ENCODE data around the gene GNAI3.

GNAI3 gene

DNA sequence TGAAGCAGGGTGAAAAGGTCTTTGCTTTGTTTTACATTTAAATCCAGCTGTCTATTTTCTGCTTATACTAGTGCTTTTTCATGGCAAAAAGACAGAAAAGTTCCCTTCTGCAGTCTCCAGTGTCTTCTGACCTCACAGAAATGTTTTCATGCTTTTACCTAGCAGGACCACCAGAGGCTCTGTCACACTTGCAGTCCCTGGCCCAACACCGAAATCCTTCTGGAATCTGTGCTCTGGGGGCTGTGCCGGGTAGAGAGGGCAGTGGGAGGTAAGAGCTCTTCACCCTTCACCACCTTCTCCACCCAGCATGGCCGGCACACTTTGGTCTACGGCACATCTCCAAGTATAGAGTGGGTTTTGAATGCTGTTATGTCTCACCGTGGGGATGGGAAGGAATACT, 50.2 kb downstream of the GNAI3 start:
- no peak for DNase-seq (ENCODE audit: low spot score)

- no peak for DNase-seq (ENCODE audit: low spot score)
Observed at GRCh38 chr1:109603229-109603628, 54.8 kb downstream of the GNAI3 start.

- no peak for DNase-seq (ENCODE audit: low spot score)
Observed at GRCh38 chr1:109605381-109605780, 57.0 kb downstream of the GNAI3 start.

GRCh38 chr1:109609881-109610280, 61.5 kb downstream of the GNAI3 start:
- no peak for DNase-seq (ENCODE audit: low spot score)

DNA sequence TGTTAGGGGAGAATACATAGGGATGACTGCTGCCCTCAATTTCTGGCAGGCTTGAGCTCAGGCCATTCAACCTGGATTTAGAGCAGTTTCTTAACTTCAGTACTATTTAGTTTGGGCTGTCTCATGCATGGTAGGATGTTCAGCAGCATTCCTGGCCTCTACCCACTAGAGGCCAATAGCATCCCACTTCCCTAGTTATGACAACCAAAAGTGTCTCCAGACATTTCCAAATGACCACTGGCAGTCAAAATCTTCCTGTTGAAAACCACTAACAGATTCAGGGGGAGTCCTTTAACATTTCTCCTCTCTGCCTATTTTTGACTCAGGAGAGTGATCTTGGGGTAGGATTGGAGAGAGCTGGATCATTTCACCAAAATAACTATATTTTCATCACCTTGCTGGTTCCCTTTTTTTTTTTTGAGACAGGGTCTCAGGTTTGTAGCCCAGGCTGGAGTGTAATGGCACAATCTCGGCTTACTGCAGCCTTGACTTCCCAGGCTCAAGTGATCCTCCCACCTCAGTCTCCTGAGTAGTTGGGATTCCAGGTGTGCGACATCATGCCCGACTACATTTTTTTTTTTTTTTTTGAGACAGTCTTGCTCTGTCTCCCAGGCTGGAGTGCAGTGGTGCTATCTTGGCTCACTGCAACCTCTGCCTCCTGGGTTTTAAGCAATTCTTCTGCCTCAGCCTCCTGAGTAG, 62.3 kb downstream of the GNAI3 start:
- DNase-seq (ENCODE audit: low spot score), result no peak

DNA sequence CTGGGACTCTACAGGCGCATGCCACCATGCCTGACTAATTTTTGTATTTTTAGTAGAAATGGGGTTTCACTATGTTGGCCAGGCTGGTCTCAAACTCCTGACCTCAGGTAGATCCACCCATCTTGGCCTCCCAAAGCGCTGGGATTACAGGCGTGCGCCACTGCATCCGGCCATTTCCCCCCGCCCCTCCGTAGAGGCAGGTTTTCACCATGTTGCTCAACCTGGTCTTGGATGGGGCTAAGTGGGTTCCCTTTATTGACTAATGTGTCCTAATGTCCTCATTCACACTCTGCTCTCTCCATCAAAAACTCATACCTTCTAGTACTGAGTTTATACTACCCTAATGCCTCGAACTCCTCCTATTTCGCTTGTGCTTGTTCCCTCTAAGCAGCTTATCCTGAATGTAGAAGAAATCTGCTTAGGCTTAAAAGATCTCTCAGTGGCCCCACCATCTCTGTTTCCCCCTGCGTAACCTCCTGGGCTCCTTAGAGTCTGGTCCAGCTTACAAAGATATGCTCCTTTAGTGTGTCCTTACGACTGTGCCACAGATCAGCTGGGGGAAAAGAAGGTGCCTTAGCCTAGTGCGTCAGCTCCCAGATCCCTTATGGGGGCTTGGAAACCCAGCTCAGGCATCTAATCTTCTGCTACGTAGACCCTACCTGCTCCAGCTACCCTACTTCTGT, 63.0 kb downstream of the GNAI3 start:
- no peak for DNase-seq (ENCODE audit: low spot score)

DNA sequence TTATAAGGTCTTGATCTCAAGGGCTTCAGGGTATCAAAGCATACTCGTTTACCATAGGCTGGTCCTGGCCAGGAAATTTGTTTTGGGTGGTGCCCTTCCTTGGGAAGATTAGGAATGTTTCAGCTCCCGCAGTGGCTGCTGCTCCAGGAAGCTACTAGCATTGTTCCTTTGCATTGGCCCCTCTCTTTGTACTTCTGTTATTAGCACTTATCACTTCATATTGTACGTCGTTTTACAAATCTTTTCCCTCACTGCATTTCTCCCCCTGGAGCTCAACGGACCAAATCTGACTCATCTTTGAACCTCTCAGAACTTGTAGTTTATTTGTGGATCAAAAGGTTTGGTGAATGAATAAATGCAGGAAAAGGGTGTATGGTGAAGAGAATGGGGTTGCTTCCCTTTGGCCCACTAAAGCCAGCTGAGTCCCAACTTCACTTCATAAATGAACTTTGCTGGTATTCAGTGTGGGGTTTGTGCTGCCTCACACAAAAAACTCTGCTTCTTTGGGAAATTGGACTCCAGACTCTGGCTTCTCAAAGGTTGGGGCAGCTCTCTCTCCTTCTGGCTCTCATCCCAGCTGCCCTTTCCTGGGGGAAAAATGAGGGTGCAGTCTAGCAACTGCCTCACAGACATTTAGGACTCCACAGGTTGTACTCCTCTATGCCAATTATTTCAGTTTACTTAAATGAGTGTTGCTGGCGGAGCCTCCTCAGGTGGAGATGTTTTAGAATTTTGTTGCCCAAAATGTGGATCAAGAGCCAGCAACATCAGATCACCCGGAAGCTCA, 65.1 kb downstream of the GNAI3 start:
- DNase-seq (ENCODE audit: low spot score), result no peak

DNA sequence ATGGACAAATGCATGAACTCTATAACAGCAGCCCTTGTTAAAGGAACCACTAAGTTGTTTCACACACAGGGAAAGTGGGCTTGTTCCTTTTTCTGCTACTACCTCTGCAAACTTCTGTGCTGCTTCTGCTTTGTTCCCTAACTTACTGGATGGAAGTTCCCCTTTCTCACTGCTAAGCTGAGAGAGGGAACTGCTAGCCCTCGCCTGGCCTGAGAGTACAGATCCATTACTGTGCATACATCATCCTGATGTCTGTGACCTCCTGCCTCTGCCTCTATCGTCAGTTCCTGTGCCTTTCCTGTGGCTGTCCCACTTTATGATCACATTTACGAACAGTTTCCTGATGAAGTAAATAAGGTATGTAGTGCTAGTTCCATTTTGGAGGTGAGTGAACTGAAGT, 67.5 kb downstream of the GNAI3 start:
- DNase-seq (ENCODE audit: low spot score), result no peak

DNA sequence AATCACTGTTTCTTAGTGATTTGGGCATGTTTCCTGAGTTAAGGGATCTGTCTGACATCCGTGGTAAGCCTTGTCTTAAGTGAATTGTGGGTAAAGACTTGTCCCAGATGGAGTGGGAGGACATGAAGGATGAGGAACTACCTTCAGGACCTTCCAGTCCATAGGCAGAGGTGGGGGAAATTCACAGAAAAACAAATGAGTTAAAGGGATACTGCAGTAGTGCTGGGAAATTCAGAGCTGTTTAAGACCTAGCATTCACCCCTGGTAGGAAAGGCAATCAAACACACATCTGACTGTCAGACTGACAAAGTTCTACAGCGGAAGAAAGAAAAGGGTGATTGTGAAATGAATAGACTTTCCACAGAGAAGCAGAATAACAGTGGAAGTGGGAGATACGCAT, 68.0 kb downstream of the GNAI3 start:
- DNase-seq (ENCODE audit: low spot score), result no peak

DNA sequence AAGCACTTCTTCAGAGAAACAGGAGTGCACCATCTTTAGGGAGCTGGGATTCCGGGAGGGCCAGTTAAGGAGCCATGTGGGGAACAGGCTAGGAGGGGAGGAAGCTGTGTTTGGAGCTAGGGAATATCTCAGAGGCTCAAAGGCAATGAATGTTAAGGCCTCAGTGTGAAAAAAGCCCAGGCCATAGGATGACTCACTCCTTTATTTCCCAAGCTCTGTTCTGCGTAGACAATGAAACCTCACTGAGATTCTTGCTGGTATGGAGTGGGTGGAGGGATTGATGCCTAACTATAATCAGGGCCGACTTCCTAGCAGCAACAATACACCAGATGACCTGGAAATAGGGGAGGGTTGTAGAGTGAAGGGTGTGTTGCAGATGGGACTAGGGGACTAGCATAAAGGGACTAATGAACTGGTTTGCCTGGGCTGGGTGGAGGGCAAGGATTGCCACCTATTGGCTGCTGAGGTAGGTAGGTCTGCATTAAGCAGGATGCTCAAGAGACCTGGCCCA, 68.9 kb downstream of the GNAI3 start:
- DNase-seq (ENCODE audit: low spot score), result no peak

- no peak for DNase-seq (ENCODE audit: low spot score)
Observed at GRCh38 chr1:109618661-109619575, 70.5 kb downstream of the GNAI3 start.

GRCh38 chr1:109619576-109620400, 71.4 kb downstream of the GNAI3 start, which contains the start of the genes AMPD2 and GNAT2:
AMPD2 (plus strand) TSS chr1:109619837; CDS start chr1:109621176, 1,339 bp downstream.
GNAT2 (minus strand) TSS chr1:109619616; CDS start chr1:109612870, 6,746 bp downstream.
- DNase-seq (ENCODE audit: low spot score), result no peak

GRCh38 chr1:109620401-109620791, 72.0 kb downstream of the GNAI3 start:
- DNase-seq (ENCODE audit: low spot score), result no peak

DNA sequence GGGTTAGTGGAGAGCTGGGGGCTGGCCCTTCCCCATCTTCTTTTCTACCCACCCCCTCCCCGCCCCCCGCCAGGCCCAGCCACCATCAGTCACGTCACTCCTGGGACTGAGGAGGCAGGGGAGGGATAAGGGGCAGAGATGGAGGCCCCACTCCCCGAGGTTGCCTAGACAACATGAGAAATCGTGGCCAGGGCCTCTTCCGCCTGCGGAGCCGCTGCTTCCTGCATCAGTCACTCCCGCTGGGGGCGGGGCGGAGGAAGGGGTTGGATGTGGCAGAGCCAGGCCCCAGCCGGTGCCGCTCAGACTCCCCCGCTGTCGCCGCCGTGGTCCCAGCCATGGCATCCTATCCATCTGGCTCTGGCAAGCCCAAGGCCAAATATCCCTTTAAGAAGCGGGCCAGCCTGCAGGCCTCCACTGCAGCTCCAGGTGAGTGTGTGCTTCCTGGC, 72.4 kb downstream of the GNAI3 start:
- DNase-seq (ENCODE audit: low spot score), result peak; percentile 87

GRCh38 chr1:109621379-109622136, 73.1 kb downstream of the GNAI3 start:
- DNase-seq (ENCODE audit: low spot score), result no peak

DNA sequence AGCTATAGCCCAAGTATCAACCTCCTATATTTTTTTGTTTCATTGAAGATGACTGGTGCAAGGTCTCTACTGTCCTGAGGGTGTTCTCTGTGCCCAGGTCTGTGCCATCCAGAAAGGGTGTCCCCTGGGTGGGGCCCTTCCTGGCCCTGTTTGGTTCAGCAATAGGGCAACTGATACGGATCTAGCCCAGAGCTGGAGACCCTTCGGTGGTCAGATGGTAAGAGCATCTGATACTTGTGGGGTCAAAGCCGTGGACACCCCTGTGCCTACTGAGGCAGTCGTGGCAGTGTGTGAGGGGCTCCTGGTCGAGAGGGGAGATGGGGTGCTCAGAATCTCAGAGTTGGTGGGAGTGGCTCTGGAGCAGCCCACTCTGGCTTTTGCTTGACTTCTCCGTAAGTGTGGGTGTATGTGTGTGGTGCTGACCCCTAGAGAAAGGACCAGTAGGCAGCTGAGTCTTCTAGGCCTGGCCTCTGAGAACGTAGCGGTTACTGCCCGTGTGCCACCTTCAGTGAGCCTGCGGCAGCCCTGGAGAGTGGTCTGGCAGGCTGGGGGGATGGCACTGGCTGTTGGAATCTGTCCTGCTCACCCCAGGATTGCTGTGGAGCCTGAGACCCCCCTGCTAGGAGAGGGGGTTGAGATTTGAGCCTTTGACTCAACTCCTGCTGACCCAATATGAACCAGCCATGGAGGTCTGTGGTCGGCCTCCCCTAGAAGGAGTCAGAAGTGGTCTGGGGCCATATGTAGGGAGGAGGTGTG, 73.9 kb downstream of the GNAI3 start:
- DNase-seq (ENCODE audit: low spot score), result no peak

GRCh38 chr1:109622895-109623294, 74.5 kb downstream of the GNAI3 start:
- no peak for DNase-seq (ENCODE audit: low spot score)

DNA sequence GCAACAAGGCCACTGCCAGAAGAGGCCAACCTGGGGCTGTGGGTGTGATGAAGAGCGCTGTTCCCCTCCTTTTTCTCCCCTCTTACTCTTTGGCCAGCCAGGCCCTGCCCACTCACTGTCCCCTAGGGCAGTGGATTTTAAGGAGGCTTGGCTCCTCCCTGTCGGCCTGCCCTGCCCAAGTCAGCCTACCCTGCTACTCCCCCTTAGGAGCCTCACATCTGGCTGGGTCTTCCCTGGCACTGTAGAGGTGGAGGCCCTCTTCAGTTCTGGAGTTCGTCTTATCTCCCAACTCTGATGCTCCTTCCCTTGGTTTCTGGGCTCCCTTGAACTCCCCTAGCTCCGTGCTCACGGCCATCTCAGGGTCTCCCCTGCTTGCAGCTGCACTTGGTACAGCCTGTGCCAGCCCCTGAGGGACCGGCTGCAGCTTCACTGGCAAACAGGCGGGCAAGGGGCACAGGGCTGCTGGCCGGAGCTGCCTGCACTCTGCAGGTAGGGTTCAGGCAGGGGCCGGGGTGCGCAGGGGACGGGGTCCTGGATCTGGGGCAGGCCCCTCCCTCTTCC, 75.3 kb downstream of the GNAI3 start:
- no peak for DNase-seq (ENCODE audit: low spot score)
